Sigmoid colon (tissue), 7 donors: Measurements from ENCODE around the gene SLF2. TPM values are rescaled to one million over a fixed set of nuclear protein-coding genes. Genes with fewer than 3 reads are reported as not detected.

ENCODE experiments used
- DNase-seq: peaks from one replicate; pipeline ENCODE4 v3.0.0-alpha.2; 2019
- H3K27ac ChIP-seq, 4 donors: fragments of 200-600 bp; sonication (generic); one replicate each; pipeline ENCODE4 v1.5.1; 2016 to 2019; ENCODE audit warnings: mild to moderate bottlenecking in 1 of 4
- H3K27me3 ChIP-seq, 3 donors: fragments of 200-600 bp; sonication (generic); one replicate each; pipeline ENCODE4 v1.5.1; 2019; ENCODE audit warnings: mild to moderate bottlenecking in 1 of 3
- H3K36me3 ChIP-seq, 4 donors: fragments of 200-600 bp; sonication (generic); one replicate each; pipeline ENCODE4 v1.5.1; 2016 to 2019
- H3K4me1 ChIP-seq, 4 donors: fragments of 200-600 bp; sonication (generic); one replicate each; pipeline ENCODE4 v1.5.1; 2017 to 2019
- H3K4me3 ChIP-seq, 4 donors: fragments of 200-600 bp; sonication (generic); one replicate each; pipeline ENCODE4 v1.5.1; 2017 to 2019; ENCODE audit warnings: mild to moderate bottlenecking in 2 of 4, moderate library complexity in 1 of 4
- H3K9me3 ChIP-seq, 4 donors: fragments of 200-600 bp in 3 of 4; sonication (generic) in 3 of 4; one replicate each; pipeline versions ENCODE4 v1.5.1 to v1.6.1; 2013 to 2019
- EP300 ChIP-seq, 4 donors: sonication (generic); formaldehyde crosslinking; IDR thresholded peaks; one replicate each; pipeline ENCODE4 v1.6.1; 2017; ENCODE audit warnings: antibody characterized with exemption in 4 of 4
- POLR2A ChIP-seq, 2 donors: fragments of 450-650 bp; IDR thresholded peaks; one replicate each; pipeline ENCODE4 v1.6.1; 2016; ENCODE audit warnings: antibody characterized with exemption in 2 of 2, mild to moderate bottlenecking in 2 of 2, moderate library complexity in 2 of 2
- POLR2AphosphoS5 ChIP-seq, 4 donors: sonication (generic); formaldehyde crosslinking; IDR thresholded peaks; one replicate each; pipeline ENCODE4 v1.6.1; 2017; ENCODE audit warnings: antibody characterized with exemption in 4 of 4
- WGBS, 2 donors: extraction: QIAGEN DNeasy Blood & Tissue Kit; methylation state at CpG; one replicate each; pipeline ENCODE4 v1.1.7; 2013; 5-methylcytosine and 5-hydroxymethylcytosine counted together
- intact Hi-C: fragments of 100-400 bp; cut with DNase I; formaldehyde crosslinking; loops from one replicate; pipeline ENCODE4 v1.15.1; 2023
- polyA plus RNA-seq, 3 donors: library from polyadenylated mRNA; stranded (reverse); fragments of 200-250 nt; gene quantifications; one replicate each; pipeline ENCODE4 v1.2.3, GENCODE V29; 2013
- total RNA-seq, 4 donors: library from RNA; depleted of rRNA; stranded (reverse); fragments of >200 nt; gene quantifications; one replicate each; pipeline ENCODE4 v1.1.0, GENCODE V29; 2016
- TF ChIP-seq, protein P1 (sequence below), 4 experiments: fragments of 450-650 bp in 3 of 4; fragments of 200-600 bp in 1 of 4; IDR thresholded peaks; one replicate each; pipeline ENCODE4 v1.5.1; 2016 to 2019; ENCODE audit warnings: antibody characterized with exemption in 4 of 4, mild to moderate bottlenecking in 3 of 4, moderate library complexity in 2 of 4
- donor health status: healthy with polysubstance abuse.
- donor health status: Bipolar disorder and iron deficiency.
- donor health status: healthy.

Gene SLF2
- total and polyA plus RNA-seq, 7 donors = 3.2 to 49.9 (median 31.8) TPM

DNA sequence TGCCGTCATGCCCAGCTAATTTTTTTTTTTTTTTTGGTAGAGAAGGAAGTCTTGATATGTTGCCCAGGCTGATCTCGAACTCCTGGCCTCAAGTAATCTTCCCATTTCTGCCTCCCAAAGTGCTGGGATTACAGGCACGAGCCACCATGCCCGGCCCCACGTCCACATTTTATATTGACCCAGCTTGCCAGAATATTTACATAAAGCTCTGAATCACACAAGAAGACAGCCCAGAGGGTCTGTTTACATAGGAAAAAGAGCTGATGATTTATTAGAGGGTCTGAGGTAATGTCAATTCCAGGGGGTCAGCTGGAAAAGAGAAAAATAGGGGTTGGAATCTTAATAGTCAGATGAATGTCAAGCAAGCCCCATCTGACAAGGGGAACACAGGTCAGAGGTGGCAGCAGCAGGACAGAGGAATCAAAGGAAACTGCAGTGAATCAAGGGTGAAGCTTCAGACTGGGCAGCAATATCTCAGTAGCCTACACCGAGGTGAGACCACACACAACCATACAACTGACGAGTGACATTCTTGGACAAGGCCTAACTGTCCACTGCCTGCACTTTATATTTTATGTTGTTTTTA is 15.8 kb upstream of the SLF2 start:
- Histone ChIP-seq H3K27ac (no peak overlapping the region), H3K4me3 (no peak overlapping the region), H3K4me1 (no peaks in the 10 kb centered on the region), H3K9me3 (no peaks in the 10 kb centered on the region), H3K27me3 (peaks cover 0 to 27% (median 10%) of the 10 kb centered on the region in 3 donors), H3K36me3 (no peaks in the 10 kb centered on the region)
- TF ChIP-seq EP300 (IDR thresholded peaks at IDR 0.05) = no peak
- TF ChIP-seq POLR2A (IDR thresholded peaks at IDR 0.05) = no peak
- no peak for TF ChIP-seq POLR2AphosphoS5 (IDR thresholded peaks at IDR 0.05)
- TF ChIP-seq, protein P1, sequence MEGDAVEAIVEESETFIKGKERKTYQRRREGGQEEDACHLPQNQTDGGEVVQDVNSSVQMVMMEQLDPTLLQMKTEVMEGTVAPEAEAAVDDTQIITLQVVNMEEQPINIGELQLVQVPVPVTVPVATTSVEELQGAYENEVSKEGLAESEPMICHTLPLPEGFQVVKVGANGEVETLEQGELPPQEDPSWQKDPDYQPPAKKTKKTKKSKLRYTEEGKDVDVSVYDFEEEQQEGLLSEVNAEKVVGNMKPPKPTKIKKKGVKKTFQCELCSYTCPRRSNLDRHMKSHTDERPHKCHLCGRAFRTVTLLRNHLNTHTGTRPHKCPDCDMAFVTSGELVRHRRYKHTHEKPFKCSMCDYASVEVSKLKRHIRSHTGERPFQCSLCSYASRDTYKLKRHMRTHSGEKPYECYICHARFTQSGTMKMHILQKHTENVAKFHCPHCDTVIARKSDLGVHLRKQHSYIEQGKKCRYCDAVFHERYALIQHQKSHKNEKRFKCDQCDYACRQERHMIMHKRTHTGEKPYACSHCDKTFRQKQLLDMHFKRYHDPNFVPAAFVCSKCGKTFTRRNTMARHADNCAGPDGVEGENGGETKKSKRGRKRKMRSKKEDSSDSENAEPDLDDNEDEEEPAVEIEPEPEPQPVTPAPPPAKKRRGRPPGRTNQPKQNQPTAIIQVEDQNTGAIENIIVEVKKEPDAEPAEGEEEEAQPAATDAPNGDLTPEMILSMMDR (IDR thresholded peaks at IDR 0.05) = no peak
- intact Hi-C loops = no loop called here
- WGBS, 2 donors = 34 to 65% methylated on average over 7 of the region's 7 CpGs
- no peak for DNase-seq

DNA sequence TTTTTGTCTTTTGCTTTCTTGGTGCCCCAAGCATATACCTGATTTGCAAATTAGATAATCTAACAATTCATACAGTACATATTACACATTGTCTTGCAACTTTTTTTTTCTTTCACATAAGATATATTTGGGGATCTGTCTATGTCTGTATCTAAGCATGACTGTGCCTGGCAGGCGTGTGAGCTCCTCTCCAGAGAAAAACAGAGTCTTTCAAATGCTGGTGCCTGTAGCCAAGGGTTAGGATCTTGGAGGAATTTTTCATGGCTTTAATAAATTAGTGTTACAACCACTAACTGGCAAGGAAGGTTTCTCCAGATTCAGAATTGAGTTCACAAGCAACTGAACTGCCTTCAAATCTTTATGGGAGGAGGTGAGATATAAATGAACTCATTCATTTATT is 14.8 kb upstream of the SLF2 start:
- H3K27me3 ChIP-seq = peaks cover 0 to 27% (median 10%) of the 10 kb centered on the region in 3 donors
- 0 to 81% methylated on average over 1 of the region's 1 CpG for WGBS, 2 donors
- H3K4me3 ChIP-seq = no peak overlapping the region
- H3K27ac ChIP-seq = no peak overlapping the region
- H3K36me3 ChIP-seq = no peaks in the 10 kb centered on the region
- no peaks in the 10 kb centered on the region for H3K9me3 ChIP-seq
- DNase-seq = no peak
- intact Hi-C loops = no loop called here
- TF ChIP-seq EP300 (IDR thresholded peaks at IDR 0.05) (no peak), POLR2AphosphoS5 (IDR thresholded peaks at IDR 0.05) (no peak), POLR2A (IDR thresholded peaks at IDR 0.05) (no peak)
- TF ChIP-seq, protein P1 (IDR thresholded peaks at IDR 0.05) = no peak
- H3K4me1 ChIP-seq = no peaks in the 10 kb centered on the region

DNA sequence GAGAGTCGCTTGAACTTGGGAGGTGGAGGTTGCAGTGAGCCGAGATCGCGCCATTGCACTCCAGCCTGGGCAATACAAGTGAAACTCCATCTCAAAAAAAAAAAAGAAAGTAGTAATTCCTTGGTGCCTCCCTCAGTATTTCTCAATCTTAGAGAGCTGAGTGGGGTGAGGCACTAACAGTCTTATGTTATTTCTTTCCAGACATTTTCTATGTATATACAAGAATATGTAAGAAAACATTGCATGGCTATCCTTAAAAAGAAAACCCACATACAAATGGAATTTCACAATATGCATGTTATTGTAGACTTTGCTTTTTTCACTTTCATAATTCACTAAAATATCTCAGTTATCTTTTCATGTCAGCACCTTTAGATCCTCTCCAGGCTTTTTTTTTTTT is 13.6 kb upstream of the SLF2 start:
- 72 to 95% methylated on average over 4 of the region's 4 CpGs for WGBS, 2 donors

DNA sequence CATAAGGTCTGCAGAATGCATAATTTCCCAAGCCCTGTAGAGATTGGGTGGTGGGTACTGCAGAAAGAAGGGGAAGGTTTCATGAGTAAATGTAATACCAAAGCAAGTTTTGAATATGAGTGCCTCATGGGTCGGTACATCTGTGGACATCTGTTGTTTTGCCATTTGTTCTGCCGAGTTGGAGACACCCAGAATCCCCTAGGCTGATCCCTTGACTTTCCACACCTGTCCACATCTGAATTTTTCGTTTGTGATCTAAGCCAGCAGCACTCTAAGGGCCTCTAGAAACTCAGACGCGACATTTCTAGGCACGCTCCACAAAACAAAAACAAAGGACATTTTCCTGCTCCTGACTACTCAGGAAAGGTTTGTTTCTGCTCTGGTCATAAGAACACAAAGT is 11.7 kb upstream of the SLF2 start:
- Histone ChIP-seq H3K36me3 (no peaks in the 10 kb centered on the region), H3K9me3 (no peaks in the 10 kb centered on the region), H3K27ac (no peak overlapping the region), H3K4me1 (no peaks in the 10 kb centered on the region), H3K27me3 (peaks cover 0 to 15% (median 0%) of the 10 kb centered on the region in 3 donors), H3K4me3 (no peak overlapping the region)
- no peak for DNase-seq
- WGBS, 2 donors = 82 to 87% methylated on average over 6 of the region's 6 CpGs
- intact Hi-C loops = no loop called here
- TF ChIP-seq, protein P1 (IDR thresholded peaks at IDR 0.05) = no peak
- TF ChIP-seq EP300 (IDR thresholded peaks at IDR 0.05) (no peak), POLR2A (IDR thresholded peaks at IDR 0.05) (no peak), POLR2AphosphoS5 (IDR thresholded peaks at IDR 0.05) (no peak)

More for the DNA sequence above, 13.6 kb upstream of the SLF2 start:
- DNase-seq = no peak
- intact Hi-C loops = no loop called here
- Histone ChIP-seq H3K9me3 (no peaks in the 10 kb centered on the region), H3K27ac (no peak overlapping the region), H3K27me3 (peaks cover 0 to 23% (median 9%) of the 10 kb centered on the region in 3 donors), H3K4me3 (no peak overlapping the region), H3K36me3 (no peaks in the 10 kb centered on the region), H3K4me1 (no peaks in the 10 kb centered on the region)
- TF ChIP-seq POLR2AphosphoS5 (IDR thresholded peaks at IDR 0.05) (no peak), POLR2A (IDR thresholded peaks at IDR 0.05) (no peak), EP300 (IDR thresholded peaks at IDR 0.05) (no peak)
- TF ChIP-seq, protein P1 (IDR thresholded peaks at IDR 0.05) = no peak

DNA sequence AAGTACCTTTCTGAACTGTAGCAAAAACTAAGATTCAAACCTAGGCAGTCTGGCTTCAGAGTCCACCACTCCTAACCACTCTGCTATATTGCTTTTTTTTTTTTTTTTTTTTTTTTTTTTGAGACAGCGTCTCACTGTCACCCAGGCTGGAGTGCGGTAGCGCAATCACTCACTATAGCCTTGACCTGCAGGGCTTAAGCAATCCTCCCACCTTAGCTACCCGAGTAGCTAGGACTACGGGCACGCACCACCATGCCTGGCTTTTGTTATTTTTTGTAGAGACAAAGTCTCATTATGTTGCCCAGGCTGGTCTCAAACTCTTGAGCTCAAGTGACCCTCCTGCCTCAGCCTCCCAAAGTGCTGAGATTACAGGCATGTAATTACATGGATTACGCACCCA is 10.1 kb upstream of the SLF2 start:
- 93 to 96% methylated on average over 7 of the region's 7 CpGs for WGBS, 2 donors
- no peak for TF ChIP-seq POLR2AphosphoS5 (IDR thresholded peaks at IDR 0.05)
- no peak for TF ChIP-seq POLR2A (IDR thresholded peaks at IDR 0.05)
- no peak for TF ChIP-seq EP300 (IDR thresholded peaks at IDR 0.05)
- TF ChIP-seq, protein P1 (IDR thresholded peaks at IDR 0.05) = no peak
- Histone ChIP-seq H3K4me1 (no peaks in the 10 kb centered on the region), H3K27me3 (peaks cover 0 to 15% (median 0%) of the 10 kb centered on the region in 3 donors), H3K27ac (no peak overlapping the region), H3K4me3 (no peak overlapping the region), H3K36me3 (no peaks in the 10 kb centered on the region), H3K9me3 (no peaks in the 10 kb centered on the region)
- intact Hi-C loops = no loop called here
- DNase-seq = no peak
